Naive thymus-derived CD4-positive, alpha-beta T cell (primary cell): ENCODE results near the gene PCDH8. TPM values are rescaled to one million over a fixed set of nuclear protein-coding genes. Genes with fewer than 3 reads are reported as not detected.

Source experiments
- ATAC-seq: fragments of 150-1000 bp; cut with Tn5 transposase; 2 replicates; pipeline ENCODE4 v1.10.0; 2021; ENCODE audit warnings: mild to moderate bottlenecking, moderate library complexity
- CTCF ChIA-PET: fragments of 350-600 bp; sonication (Branson Sonifier 250); formaldehyde crosslinking; loops from one replicate; lab custom pipeline; 2021; ENCODE audit warnings: antibody characterized with exemption; lab: Charles Lee
- POLR2A ChIA-PET: fragments of 350-600 bp; sonication (Branson Sonifier 250); formaldehyde crosslinking; loops from one replicate; lab custom pipeline; 2021; ENCODE audit warnings: antibody characterized with exemption, inconsistent platforms; lab: Charles Lee
- DNase-seq, 9 donors: peaks; one replicate each; pipeline versions ENCODE4 v3.0.0 to v3.0.0-alpha.2; 2020 to 2022; ENCODE audit warnings: mixed read lengths in 1 of 9
- H3K27ac ChIP-seq: one replicate; pipeline ENCODE4 v1.7.0; 2013; ENCODE audit warnings: mild to moderate bottlenecking, low read depth, low read length, moderate library complexity
- H3K27me3 ChIP-seq, 2 donors: one replicate each; pipeline ENCODE4 v1.7.0; 2013; ENCODE audit warnings: low read length in 2 of 2, mild to moderate bottlenecking in 2 of 2, moderate library complexity in 2 of 2; ENCODE audit not compliant: control insufficient read depth in 2 of 2, insufficient read depth in 2 of 2
- H3K36me3 ChIP-seq, 3 experiments: 1 replicate in 2 of 3; 2 replicates in 1 of 3; pipeline ENCODE4 v1.7.0; 2013; ENCODE audit warnings: low read length in 3 of 3, mild to moderate bottlenecking in 3 of 3, moderate library complexity in 1 of 3; ENCODE audit not compliant: insufficient read depth in 3 of 3, control insufficient read depth in 2 of 3
- H3K4me1 ChIP-seq, 2 donors: one replicate each; pipeline ENCODE4 v1.7.0; 2013; ENCODE audit warnings: low read length in 2 of 2, mild to moderate bottlenecking in 2 of 2, moderate library complexity in 1 of 2; ENCODE audit not compliant: control insufficient read depth in 2 of 2, insufficient read depth in 2 of 2
- H3K4me3 ChIP-seq: 2 replicates; pipeline ENCODE4 v1.7.0; 2013; ENCODE audit warnings: mild to moderate bottlenecking, low read length
- H3K9me3 ChIP-seq, 3 experiments: 1 replicate in 2 of 3; 2 replicates in 1 of 3; pipeline ENCODE4 v1.7.0; 2013; ENCODE audit warnings: low read length in 3 of 3; ENCODE audit not compliant: control insufficient read depth in 2 of 3
- H3K27ac Mint-ChIP-seq, 9 donors: one replicate each; pipeline ENCODE4 v1.8.0; 2020 to 2022; ENCODE audit warnings: mixed read lengths in 9 of 9, mild to moderate bottlenecking in 8 of 9, moderate library complexity in 5 of 9, inconsistent platforms in 2 of 9
- H3K27me3 Mint-ChIP-seq, 5 donors: one replicate each; pipeline ENCODE4 v1.8.0; 2021 to 2022; ENCODE audit warnings: mixed read lengths in 5 of 5, mild to moderate bottlenecking in 1 of 5
- H3K36me3 Mint-ChIP-seq, 5 donors: one replicate each; pipeline ENCODE4 v1.8.0; 2020 to 2022; ENCODE audit warnings: mixed read lengths in 5 of 5, mild to moderate bottlenecking in 3 of 5, inconsistent platforms in 1 of 5
- H3K4me1 Mint-ChIP-seq, 7 donors: one replicate each; pipeline ENCODE4 v1.8.0; 2020 to 2022; ENCODE audit warnings: mixed read lengths in 7 of 7, mild to moderate bottlenecking in 3 of 7, inconsistent platforms in 1 of 7
- H3K4me3 Mint-ChIP-seq, 10 donors: one replicate each; pipeline ENCODE4 v1.8.0; 2020 to 2022; ENCODE audit warnings: mild to moderate bottlenecking in 10 of 10, mixed read lengths in 10 of 10, moderate library complexity in 6 of 10, inconsistent platforms in 2 of 10
- H3K9me3 Mint-ChIP-seq, 11 donors: one replicate each; pipeline ENCODE4 v1.8.0; 2020 to 2022; ENCODE audit warnings: mixed read lengths in 11 of 11, mild to moderate bottlenecking in 4 of 11, inconsistent platforms in 1 of 11, moderate library complexity in 1 of 11
- intact Hi-C, 2 donors: fragments of 100-400 bp; cut with micrococcal nuclease; formaldehyde crosslinking; loops; one replicate each; pipeline ENCODE4 v1.15.1; 2023
- polyA plus RNA-seq, 2 donors: library from polyadenylated mRNA; unstranded; fragments of 300-500 nt; fragmentation: Illumina TruSeq; gene quantifications; one replicate each; pipeline ENCODE4 v1.2.3, GENCODE V29; 2021
- total RNA-seq, 6 experiments: library from RNA in 5 of 6; stranded (reverse) in 5 of 6; gene quantifications; 1 replicate in 5 of 6; 2 replicates in 1 of 6; pipeline ENCODE4 v1.2.3 and lab custom pipeline; 2021 to 2026

The PCDH8 gene
- total and polyA plus RNA-seq, 7 experiments from 2014 or later: not detected

DNA sequence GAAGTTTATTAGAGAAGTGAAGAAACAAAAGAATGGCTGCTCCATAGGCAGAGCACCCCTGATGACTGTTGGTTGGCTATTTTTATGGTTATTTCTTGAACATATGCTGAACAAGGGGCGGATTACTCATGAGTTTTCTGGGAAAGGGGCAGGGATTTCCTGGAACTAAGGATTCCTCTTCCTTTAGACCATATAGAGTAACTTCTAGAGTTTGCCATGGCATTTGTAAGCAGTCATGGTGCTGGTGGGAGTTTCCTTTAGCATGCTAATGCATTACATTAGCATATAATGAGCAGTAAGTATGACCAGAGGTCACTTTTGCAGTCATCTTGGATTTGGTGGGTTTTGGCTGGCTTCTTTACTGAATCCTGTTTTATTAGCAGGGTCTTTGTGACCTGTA lies 38.7 kb upstream of the PCDH8 start:
- CTCF ChIA-PET: no interaction called here

DNA sequence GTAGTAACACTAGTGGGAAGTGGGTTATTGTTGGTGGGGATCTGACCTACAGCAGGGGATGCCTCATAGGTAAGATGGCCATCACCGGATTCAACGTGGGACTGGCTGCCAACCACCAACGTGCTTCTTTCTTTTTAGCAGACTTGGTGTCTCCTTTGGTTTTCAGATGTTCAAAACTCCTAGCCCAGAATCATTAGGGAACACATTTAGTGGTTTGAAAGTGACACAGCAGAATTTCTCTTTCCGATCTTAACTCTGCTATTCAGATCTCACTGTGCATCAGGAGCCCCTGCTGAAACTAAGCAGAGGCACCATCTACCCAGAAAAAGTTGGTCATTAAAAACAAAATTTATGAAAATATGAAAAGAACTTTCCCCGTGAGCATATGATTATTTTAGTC lies 36.7 kb upstream of the PCDH8 start:
- no peaks in the 10 kb centered on the region for H3K9me3 ChIP-seq
- Mint-ChIP-seq H3K4me1 (no peaks in the 10 kb centered on the region), H3K27me3 (peaks cover 3 to 45% (median 31%) of the 10 kb centered on the region in 5 donors), H3K27ac (no peak overlapping the region), H3K4me3 (no peak overlapping the region), H3K9me3 (peaks cover 0 to 5% (median 0%) of the 10 kb centered on the region in 11 donors), H3K36me3 (no peaks in the 10 kb centered on the region)
- H3K27ac ChIP-seq: no peak overlapping the region
- no peaks in the 10 kb centered on the region for H3K27me3 ChIP-seq
- ChIA-PET CTCF (no interaction called here), POLR2A (no interaction called here)
- no peaks in the 10 kb centered on the region for H3K36me3 ChIP-seq
- ATAC-seq: no peak
- DNase-seq: no peak
- intact Hi-C loops: no loop called here
- no peak overlapping the region for H3K4me3 ChIP-seq
- no peaks in the 10 kb centered on the region for H3K4me1 ChIP-seq

More for the DNA sequence above, 38.7 kb upstream of the PCDH8 start:
- H3K4me3 Mint-ChIP-seq: no peak overlapping the region
- Histone ChIP-seq H3K27ac (no peak overlapping the region), H3K27me3 (no peaks in the 10 kb centered on the region), H3K4me3 (no peak overlapping the region), H3K9me3 (no peaks in the 10 kb centered on the region), H3K4me1 (no peaks in the 10 kb centered on the region), H3K36me3 (no peaks in the 10 kb centered on the region)
- no peak for DNase-seq
- H3K9me3 Mint-ChIP-seq: peaks cover 0 to 8% (median 0%) of the 10 kb centered on the region in 11 donors
- ATAC-seq: no peak
- no peaks in the 10 kb centered on the region for H3K4me1 Mint-ChIP-seq
- intact Hi-C loops: no loop called here
- peaks cover 4 to 44% (median 21%) of the 10 kb centered on the region in 5 donors for H3K27me3 Mint-ChIP-seq
- POLR2A ChIA-PET: no interaction called here
- no peaks in the 10 kb centered on the region for H3K36me3 Mint-ChIP-seq
- no peak overlapping the region for H3K27ac Mint-ChIP-seq

DNA sequence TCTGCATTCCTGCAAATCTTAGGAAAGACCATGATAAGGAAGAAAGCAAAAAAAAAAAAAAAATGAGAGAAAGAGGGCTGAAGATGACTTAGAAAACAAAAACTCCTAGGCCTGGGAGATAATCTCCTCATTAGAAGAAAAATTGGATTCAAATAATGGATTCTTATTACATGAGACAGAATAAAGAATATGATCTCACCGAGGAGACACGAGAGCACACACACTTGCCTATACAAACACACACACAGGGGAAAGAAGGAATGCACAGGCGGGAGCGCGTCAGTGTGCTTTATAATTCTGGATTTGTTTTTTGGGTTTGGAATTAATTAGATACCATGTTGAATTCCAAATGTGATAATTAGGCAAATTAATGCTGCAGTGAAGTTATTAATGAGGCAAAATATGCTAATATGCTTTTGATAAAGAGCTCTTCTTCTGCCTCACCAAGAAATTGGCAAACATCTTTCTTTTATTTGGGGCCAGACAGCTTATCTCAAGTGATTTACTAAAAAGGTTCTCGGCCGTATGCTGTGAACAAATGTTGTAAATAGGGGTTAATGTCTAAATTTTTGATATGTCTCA lies 36.1 kb upstream of the PCDH8 start:
- CTCF ChIA-PET: no interaction called here
- H3K36me3 Mint-ChIP-seq: no peaks in the 10 kb centered on the region
- Histone ChIP-seq H3K36me3 (no peaks in the 10 kb centered on the region), H3K9me3 (no peaks in the 10 kb centered on the region), H3K4me3 (no peak overlapping the region), H3K27me3 (no peaks in the 10 kb centered on the region), H3K4me1 (no peaks in the 10 kb centered on the region), H3K27ac (no peak overlapping the region)
- POLR2A ChIA-PET: no interaction called here
- no peak overlapping the region for H3K4me3 Mint-ChIP-seq
- H3K9me3 Mint-ChIP-seq: peaks cover 0 to 5% (median 0%) of the 10 kb centered on the region in 11 donors
- no peaks in the 10 kb centered on the region for H3K4me1 Mint-ChIP-seq
- H3K27ac Mint-ChIP-seq: no peak overlapping the region
- ATAC-seq: no peak
- intact Hi-C loops: no loop called here
- no peak for DNase-seq
- H3K27me3 Mint-ChIP-seq: peaks cover 3 to 48% (median 37%) of the 10 kb centered on the region in 5 donors

DNA sequence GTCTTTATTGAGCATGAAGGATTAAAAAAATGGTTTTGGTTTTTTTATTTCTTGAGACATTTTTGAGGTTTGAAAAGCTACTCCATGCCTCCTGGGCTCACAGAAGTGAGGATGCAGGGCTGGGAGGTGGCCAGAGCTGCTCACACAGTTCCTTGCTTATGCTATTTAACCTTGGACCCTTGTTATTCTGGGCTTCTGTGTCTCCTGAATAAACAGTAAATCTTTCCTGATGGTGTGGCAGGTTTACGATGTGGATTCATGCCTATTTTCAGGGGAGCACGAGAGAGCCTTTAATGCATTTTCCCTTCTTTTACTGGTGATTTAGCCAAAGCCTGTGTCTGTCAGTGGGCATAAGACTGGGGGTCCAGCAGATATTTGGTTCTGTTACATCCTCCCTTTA lies 34.3 kb upstream of the PCDH8 start:
- ATAC-seq (no peak), DNase-seq (no peak)
- H3K9me3 ChIP-seq: no peaks in the 10 kb centered on the region
- H3K4me3 ChIP-seq: no peak overlapping the region
- Mint-ChIP-seq H3K4me3 (no peak overlapping the region), H3K9me3 (peaks cover 0 to 9% (median 0%) of the 10 kb centered on the region in 11 donors), H3K36me3 (no peaks in the 10 kb centered on the region), H3K27ac (no peak overlapping the region), H3K4me1 (no peaks in the 10 kb centered on the region), H3K27me3 (peaks cover 3 to 49% (median 41%) of the 10 kb centered on the region in 5 donors)
- ChIA-PET CTCF (no interaction called here), POLR2A (no interaction called here)
- intact Hi-C loops: no loop called here
- H3K4me1 ChIP-seq: no peaks in the 10 kb centered on the region
- no peaks in the 10 kb centered on the region for H3K36me3 ChIP-seq
- H3K27ac ChIP-seq: no peak overlapping the region
- H3K27me3 ChIP-seq: no peaks in the 10 kb centered on the region

DNA sequence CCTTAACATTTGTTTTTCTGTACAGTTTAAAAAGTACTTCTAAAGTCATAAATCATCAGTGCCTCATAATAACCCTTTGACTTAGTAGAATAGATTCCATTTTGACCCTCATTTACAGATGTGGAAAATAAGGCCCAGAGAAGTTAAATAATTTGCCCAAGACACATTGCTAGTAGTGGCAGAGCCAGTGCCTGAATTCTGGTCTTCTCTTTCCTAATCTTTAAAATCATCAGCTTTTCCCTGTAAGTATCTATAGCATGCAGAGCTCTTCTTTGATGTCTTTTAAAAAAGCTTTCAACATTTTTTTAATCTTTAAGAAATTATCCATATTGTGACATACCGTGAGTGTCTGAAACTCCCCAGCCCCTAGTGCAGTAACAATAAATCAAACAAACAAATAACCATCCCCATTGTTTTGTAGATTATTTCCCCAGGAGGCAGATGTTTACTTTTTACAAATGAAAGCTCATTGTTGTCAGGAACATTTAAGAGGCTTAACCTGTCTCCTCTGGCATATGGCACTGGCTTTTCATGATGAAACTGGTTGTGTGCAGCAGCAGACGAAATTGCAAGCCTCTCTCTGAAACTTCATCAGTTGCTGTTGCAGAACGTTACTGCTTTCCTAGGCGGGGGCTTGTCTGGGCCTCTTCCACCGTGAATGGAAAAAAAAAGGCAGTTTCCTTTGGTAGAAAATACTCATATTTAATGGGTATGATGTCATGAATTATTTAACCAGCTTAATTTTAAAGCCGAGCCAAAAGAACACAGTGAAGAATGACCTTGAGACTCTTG lies 31.7 kb upstream of the PCDH8 start:
- peaks cover 3 to 31% (median 15%) of the 10 kb centered on the region in 11 donors for H3K9me3 Mint-ChIP-seq
- Histone ChIP-seq H3K4me1 (no peaks in the 10 kb centered on the region), H3K9me3 (peaks cover 0 to 7% (median 0%) of the 10 kb centered on the region in 3 experiments), H3K27ac (no peak overlapping the region), H3K4me3 (no peak overlapping the region), H3K27me3 (no peaks in the 10 kb centered on the region), H3K36me3 (no peaks in the 10 kb centered on the region)
- intact Hi-C loops: no loop called here
- H3K36me3 Mint-ChIP-seq: peaks cover 0 to 10% (median 0%) of the 10 kb centered on the region in 5 donors
- CTCF ChIA-PET: interaction anchor here (0.6 kb wide), 1 partner anchor 1442 kb away, joined by 3 read pairs; no protein-coding TSS in a partner anchor
- H3K4me1 Mint-ChIP-seq: no peaks in the 10 kb centered on the region
- peaks cover 3 to 45% (median 36%) of the 10 kb centered on the region in 5 donors for H3K27me3 Mint-ChIP-seq
- POLR2A ChIA-PET: no interaction called here
- H3K4me3 Mint-ChIP-seq: no peak overlapping the region
- no peak for ATAC-seq
- H3K27ac Mint-ChIP-seq: no peak overlapping the region
- DNase-seq: no peak

DNA sequence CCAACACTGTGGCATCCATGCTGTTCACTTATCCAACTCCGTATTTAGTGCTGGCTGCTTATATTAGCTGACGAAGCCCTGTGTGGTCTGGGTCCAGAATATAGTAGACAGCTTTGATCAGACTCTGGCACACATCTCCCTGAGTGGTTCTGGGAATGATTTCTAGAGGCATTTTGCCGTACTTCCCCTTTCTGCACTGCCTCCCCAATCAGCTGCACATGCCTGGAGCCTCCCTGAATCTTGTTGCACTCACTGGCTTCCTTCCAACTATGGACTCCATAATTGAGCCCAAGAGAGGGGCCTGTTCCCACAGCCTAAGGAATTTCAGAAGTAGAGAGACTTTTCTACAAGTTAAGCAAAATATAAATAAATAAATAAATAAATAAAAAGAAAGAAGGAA lies 30.4 kb upstream of the PCDH8 start:
- intact Hi-C loops: no loop called here
- no peak overlapping the region for H3K27ac Mint-ChIP-seq
- Histone ChIP-seq H3K4me1 (no peaks in the 10 kb centered on the region), H3K9me3 (peaks cover 0 to 9% (median 0%) of the 10 kb centered on the region in 3 experiments), H3K27me3 (no peaks in the 10 kb centered on the region), H3K27ac (no peak overlapping the region), H3K36me3 (no peaks in the 10 kb centered on the region), H3K4me3 (no peak overlapping the region)
- DNase-seq (no peak), ATAC-seq (no peak)
- peaks cover 7 to 44% (median 15%) of the 10 kb centered on the region in 11 donors for H3K9me3 Mint-ChIP-seq
- CTCF ChIA-PET: no interaction called here
- peaks cover 3 to 35% (median 31%) of the 10 kb centered on the region in 5 donors for H3K27me3 Mint-ChIP-seq
- no peaks in the 10 kb centered on the region for H3K4me1 Mint-ChIP-seq
- POLR2A ChIA-PET: no interaction called here
- peaks cover 0 to 14% (median 0%) of the 10 kb centered on the region in 5 donors for H3K36me3 Mint-ChIP-seq
- no peak overlapping the region for H3K4me3 Mint-ChIP-seq
